Jurkat, Clone E6-1 (cell line): ENCODE data around the gene KCND3.
"Not testable (repeated sequence)": the region's sequence is repeated elsewhere in the genome, so short reads cannot be mapped to it uniquely, and the experiment has no call there.

Experiments used
- DNase-seq: peaks from one replicate; pipeline ENCODE4 v3.0.0-alpha.2; 2011; ENCODE audit warnings: low read depth, low spot score
- H3K4me3 ChIP-seq: 2 replicates; pipeline ENCODE4 v1.5.1; 2011; ENCODE audit warnings: mild to moderate bottlenecking, low read length, control low read depth, moderate library complexity

The KCND3 gene

GRCh38 chr1:111769517-111770146 lies 219.8 kb downstream of the KCND3 start:
- no peak overlapping the region for H3K4me3 ChIP-seq
- peak; percentile 56 for DNase-seq

- no peak overlapping the region for H3K4me3 ChIP-seq
- DNase-seq = no peak
Observed at GRCh38 chr1:111768625-111769024, 220.8 kb downstream of the KCND3 start.

GRCh38 chr1:111768023-111768422 lies 221.4 kb downstream of the KCND3 start:
- DNase-seq = no peak
- H3K4me3 ChIP-seq = no peak overlapping the region

- H3K4me3 ChIP-seq = no peak overlapping the region
- no peak for DNase-seq
Observed at GRCh38 chr1:111762332-111762731, 227.1 kb downstream of the KCND3 start.

- no peak for DNase-seq
- H3K4me3 ChIP-seq = no peak overlapping the region
Observed at GRCh38 chr1:111761717-111762116, 227.8 kb downstream of the KCND3 start.

- H3K4me3 ChIP-seq = no peak overlapping the region
- no peak for DNase-seq
Observed at GRCh38 chr1:111758373-111758772, 231.1 kb downstream of the KCND3 start.

- no peak for DNase-seq
- H3K4me3 ChIP-seq = peak overlapping the region; percentile 93
Observed at GRCh38 chr1:111756124-111756513, 233.3 kb downstream of the KCND3 start.

- peak within 1 kb of the TSS; percentile 93 for H3K4me3 ChIP-seq
- peak; percentile 92 for DNase-seq
Observed at GRCh38 chr1:111755331-111756123, 233.9 kb downstream of the KCND3 start, which contains the start of gene DDX20. TSS of gene DDX20 (plus strand) at chr1:111755901. CDS start at chr1:111755925, 24 bp downstream.

GRCh38 chr1:111754984-111755330 lies 234.5 kb downstream of the KCND3 start:
- H3K4me3 ChIP-seq = peak overlapping the region; percentile 93
- DNase-seq = peak; percentile 12

GRCh38 chr1:111751906-111752575 lies 237.4 kb downstream of the KCND3 start:
- no peak for DNase-seq

GRCh38 chr1:111750856-111751255 lies 238.6 kb downstream of the KCND3 start:
- no peak for DNase-seq
- no peak overlapping the region for H3K4me3 ChIP-seq

More at GRCh38 chr1:111751906-111752575, 237.4 kb downstream of the KCND3 start:
- H3K4me3 ChIP-seq = no peak overlapping the region

- H3K4me3 ChIP-seq = no peak overlapping the region
- DNase-seq = no peak
Observed at GRCh38 chr1:111749628-111750027, 239.8 kb downstream of the KCND3 start.

- no peak for DNase-seq
- H3K4me3 ChIP-seq = no peak overlapping the region
Observed at GRCh38 chr1:111747947-111748346, 241.5 kb downstream of the KCND3 start.

GRCh38 chr1:111747282-111747734 lies 242.2 kb downstream of the KCND3 start:
- no peak overlapping the region for H3K4me3 ChIP-seq
- peak; percentile 87 for DNase-seq

GRCh38 chr1:111746614-111746999 lies 242.9 kb downstream of the KCND3 start:
- no peak for DNase-seq
- no peak overlapping the region for H3K4me3 ChIP-seq

GRCh38 chr1:111745675-111746613 lies 243.5 kb downstream of the KCND3 start:
- DNase-seq = no peak
- no peak overlapping the region for H3K4me3 ChIP-seq

GRCh38 chr1:111743679-111744101 lies 245.8 kb downstream of the KCND3 start:
- no peak overlapping the region for H3K4me3 ChIP-seq
- no peak for DNase-seq

GRCh38 chr1:111742938-111743549 lies 246.4 kb downstream of the KCND3 start:
- DNase-seq = no peak
- H3K4me3 ChIP-seq = no peak overlapping the region

- not testable (repeated sequence) for DNase-seq, H3K4me3 ChIP-seq
Observed at GRCh38 chr1:111742292-111742691, 247.2 kb downstream of the KCND3 start.
